H1 (cell line): ENCODE data around the gene PANK3. TPM values are rescaled to one million over a fixed set of nuclear protein-coding genes. Genes with fewer than 3 reads are reported as not detected.
"Not testable (repeated sequence)": the region's sequence is repeated elsewhere in the genome, so short reads cannot be mapped to it uniquely, and the experiment has no call there.

Experiments used
- CTCF ChIA-PET: fragments of 300-600 bp; sonication (Branson Sonifier 250); formaldehyde crosslinking; loops from one replicate; lab custom pipeline; 2021; ENCODE audit not compliant: partially characterized antibody; lab: Charles Lee
- POLR2A ChIA-PET: fragments of 300-600 bp; sonication (Branson Sonifier 250); formaldehyde crosslinking; loops from one replicate; lab custom pipeline; 2021; ENCODE audit warnings: inconsistent platforms; ENCODE audit not compliant: partially characterized antibody; lab: Charles Lee
- DNase-seq, 2 experiments: peaks; one replicate each; pipeline versions ENCODE4 v3.0.0 to v3.0.0-alpha.2; 2010 to 2022; ENCODE audit warnings: low spot score in 2 of 2, low read depth in 1 of 2, mixed read lengths in 1 of 2
- FAIRE-seq: peaks from 2 replicates; lab custom pipeline; 2011; peaks lifted over from hg19 to GRCh38; lab: Jason Lieb, UNC
- H2AFZ ChIP-seq: 2 replicates; pipeline ENCODE4 v1.8.1; 2012; ENCODE audit warnings: low read length, inconsistent platforms
- H2AK5ac ChIP-seq: 2 replicates; pipeline ENCODE4 v1.6.1; 2013; ENCODE audit warnings: low read depth, low read length
- H2BK120ac ChIP-seq: replicated peaks from 2 replicates; pipeline ENCODE3; 2013; ENCODE audit warnings: low read depth, low read length, inconsistent platforms
- H2BK12ac ChIP-seq: 2 replicates; pipeline ENCODE4 v1.6.1; 2013; ENCODE audit warnings: low read depth, low read length
- H2BK15ac ChIP-seq: 2 replicates; pipeline ENCODE4 v1.6.1; 2013; ENCODE audit warnings: low read length
- H2BK20ac ChIP-seq: 2 replicates; pipeline ENCODE4 v1.6.1; 2013; ENCODE audit warnings: low read length
- H2BK5ac ChIP-seq: 2 replicates; pipeline ENCODE4 v1.6.1; 2013; ENCODE audit warnings: low read depth, low read length
- H3K14ac ChIP-seq: 2 replicates; pipeline ENCODE4 v1.6.1; 2013; ENCODE audit warnings: inconsistent platforms; ENCODE audit not compliant: insufficient read length
- H3K18ac ChIP-seq: 2 replicates; pipeline ENCODE4 v1.6.1; 2013; ENCODE audit warnings: low read length; ENCODE audit errors: extremely low read depth
- H3K23ac ChIP-seq: 2 replicates; pipeline ENCODE4 v1.6.1; 2013; ENCODE audit warnings: inconsistent platforms; ENCODE audit not compliant: insufficient read length
- H3K23me2 ChIP-seq: 2 replicates; pipeline ENCODE4 v1.6.1; 2013; ENCODE audit warnings: low read depth, low read length
- H3K27ac ChIP-seq: 2 replicates; pipeline ENCODE4 v1.6.1; 2011; ENCODE audit warnings: low read depth, low read length, inconsistent platforms
- H3K27me3 ChIP-seq, 4 experiments: replicated peaks in 1 of 4; 1 replicate in 1 of 4; 2 replicates in 3 of 4; pipeline versions ENCODE4 v1.6.1 to v1.8.1; 2011 to 2013; ENCODE audit warnings: low read length in 3 of 4, mild to moderate bottlenecking in 3 of 4, inconsistent platforms in 2 of 4, mixed read lengths in 2 of 4, moderate library complexity in 1 of 4; ENCODE audit not compliant: control insufficient read depth in 3 of 4, insufficient read depth in 3 of 4; ENCODE audit errors: extremely low read depth in 1 of 4
- H3K36me3 ChIP-seq, 4 experiments: 2 replicates each; pipeline versions ENCODE4 v1.6.1 to v1.8.1; 2011 to 2013; ENCODE audit warnings: mild to moderate bottlenecking in 4 of 4, low read length in 3 of 4, moderate library complexity in 2 of 4, control low read depth in 1 of 4, inconsistent platforms in 1 of 4; ENCODE audit not compliant: insufficient read depth in 4 of 4, control insufficient read depth in 2 of 4
- H3K4ac ChIP-seq: replicated peaks from 2 replicates; pipeline ENCODE3; 2013; ENCODE audit warnings: low read length, low read depth, mixed read lengths, inconsistent platforms; ENCODE audit not compliant: insufficient read length
- H3K4me1 ChIP-seq, 4 experiments: replicated peaks in 1 of 4; 1 replicate in 1 of 4; 2 replicates in 3 of 4; pipeline versions ENCODE4 v1.6.1 to v1.8.1; 2011 to 2013; ENCODE audit warnings: low read length in 3 of 4, inconsistent platforms in 2 of 4, mixed read lengths in 1 of 4; ENCODE audit not compliant: insufficient read depth in 4 of 4, control insufficient read depth in 3 of 4
- H3K4me2 ChIP-seq, 2 experiments: 2 replicates each; pipeline versions ENCODE4 v1.6.1 to v1.8.1; 2011 to 2013; ENCODE audit warnings: low read depth in 2 of 2, low read length in 2 of 2, control low read depth in 1 of 2, inconsistent platforms in 1 of 2, mild to moderate bottlenecking in 1 of 2; ENCODE audit not compliant: insufficient read depth in 1 of 2
- H3K4me3 ChIP-seq, 4 experiments: fragments of 200-600, 300-600 bp in 1 of 4; sonication (generic), shearing (Covaris generic), sonication (Bioruptor Twin) in 1 of 4; 2 replicates each; pipeline versions ENCODE4 v1.5.1 to v1.8.1; 2011 to 2016; ENCODE audit warnings: low read length in 4 of 4, low read depth in 3 of 4, control low read depth in 2 of 4, inconsistent platforms in 2 of 4, mild to moderate bottlenecking in 2 of 4, mixed read lengths in 1 of 4, moderate library complexity in 1 of 4; ENCODE audit not compliant: insufficient read depth in 2 of 4; ENCODE audit errors: extremely low read depth in 1 of 4
- H3K56ac ChIP-seq: replicated peaks from 2 replicates; pipeline ENCODE3; 2013; ENCODE audit warnings: low read depth, mild to moderate bottlenecking, mixed read lengths, low read length, inconsistent platforms; ENCODE audit not compliant: insufficient read length
- H3K79me1 ChIP-seq: 2 replicates; pipeline ENCODE4 v1.6.1; 2013; ENCODE audit warnings: low read depth, low read length, control low read depth
- H3K79me2 ChIP-seq, 2 experiments: 2 replicates each; pipeline versions ENCODE4 v1.6.1 to v1.8.1; 2012 to 2013; ENCODE audit warnings: low read length in 2 of 2, mild to moderate bottlenecking in 2 of 2, inconsistent platforms in 1 of 2; ENCODE audit not compliant: insufficient read depth in 2 of 2, control insufficient read depth in 1 of 2
- H3K9ac ChIP-seq, 4 experiments: replicated peaks in 1 of 4; 1 replicate in 1 of 4; 2 replicates in 3 of 4; pipeline versions ENCODE4 v1.6.1 to v1.8.1; 2011 to 2013; ENCODE audit warnings: low read depth in 3 of 4, low read length in 3 of 4, control low read depth in 2 of 4, mild to moderate bottlenecking in 2 of 4, moderate library complexity in 2 of 4, inconsistent platforms in 1 of 4; ENCODE audit errors: extremely low read depth in 1 of 4
- H3K9me3 ChIP-seq, 2 experiments: 2 replicates each; pipeline versions ENCODE4 v1.6.1 to v1.8.1; 2012 to 2013; ENCODE audit warnings: mild to moderate bottlenecking in 2 of 2, moderate library complexity in 2 of 2, control low read depth in 1 of 2, inconsistent platforms in 1 of 2, low read depth in 1 of 2, low read length in 1 of 2, mixed read lengths in 1 of 2; ENCODE audit not compliant: insufficient read depth in 2 of 2
- H4K20me1 ChIP-seq, 2 experiments: replicated peaks in 1 of 2; 2 replicates each; pipeline versions ENCODE3 to v1.8.1; 2011 to 2013; ENCODE audit warnings: inconsistent platforms in 2 of 2, low read length in 2 of 2, mild to moderate bottlenecking in 1 of 2; ENCODE audit not compliant: insufficient read depth in 2 of 2, control insufficient read depth in 1 of 2
- H4K5ac ChIP-seq: 2 replicates; pipeline ENCODE4 v1.6.1; 2013; ENCODE audit warnings: low read length, low read depth, mixed read lengths, inconsistent platforms; ENCODE audit not compliant: insufficient read length
- H4K8ac ChIP-seq: 2 replicates; pipeline ENCODE4 v1.8.0; 2013; ENCODE audit warnings: mild to moderate bottlenecking, moderate library complexity, low read length, inconsistent platforms; ENCODE audit not compliant: insufficient read depth; ENCODE audit errors: extremely low read depth
- H4K91ac ChIP-seq: replicated peaks from 2 replicates; pipeline ENCODE3; 2013; ENCODE audit warnings: low read length, mixed read lengths, inconsistent platforms; ENCODE audit not compliant: insufficient read length
- RBBP5 ChIP-seq: IDR thresholded peaks from 2 replicates; pipeline ENCODE4 v1.7.1; 2012; ENCODE audit warnings: low read depth, mild to moderate bottlenecking, inconsistent platforms, low read length, moderate library complexity, borderline replicate concordance
- SIN3A ChIP-seq, 2 experiments: IDR thresholded peaks in 1 of 2; conservative IDR thresholded peaks in 1 of 2; 2 replicates each; pipeline ENCODE4 v1.6.1; 2011 to 2012; ENCODE audit warnings: low read length in 2 of 2, improper control_type of control experiment in 1 of 2, low read depth in 1 of 2, mild to moderate bottlenecking in 1 of 2
- WGBS, 2 experiments: shearing (Covaris generic) in 1 of 2; methylation state at CpG; one replicate each; pipeline versions ENCODE4 v1.1.6 to v1.1.7; 2013 to 2015; ENCODE audit warnings: low lambda C conversion rate in 2 of 2, mixed read lengths in 2 of 2, inconsistent platforms in 1 of 2, low coverage in 1 of 2, missing lambda C conversion rate in 1 of 2; ENCODE audit not compliant: insufficient replicate concordance in 2 of 2, insufficient coverage in 1 of 2, insufficient read length in 1 of 2; ENCODE audit errors: extremely low coverage in 1 of 2, missing lambda C conversion rate in 1 of 2; 5-methylcytosine and 5-hydroxymethylcytosine counted together
- polyA plus RNA-seq, 7 experiments: library from polyadenylated mRNA; depleted of rRNA in 3 of 7; stranded (reverse) in 5 of 7; unstranded in 2 of 7; fragments of >200 nt in 5 of 7; fragments of 200-250 nt in 2 of 7; gene quantifications; 1 replicate in 5 of 7; 2 replicates in 1 of 7; 4 replicates in 1 of 7; pipeline versions ENCODE4 v1.2.1 to v1.2.3, GENCODE V29; 2011 to 2013; ENCODE audit warnings: missing spikeins in 2 of 7, mixed read lengths in 2 of 7
- total RNA-seq: library from RNA; stranded (reverse); fragmentation: NEBNext Ultra II Directional; extraction: Animal tissue kit (Norgen Biotek cat#: 25700); gene quantifications from 2 replicates; pipeline ENCODE4 v1.2.1, GENCODE V29; 2021

The PANK3 gene
- total and polyA plus RNA-seq, 2 of the 8 experiments (the other 6 are each of a cell fraction or from before 2014, with no cell fraction given), result 8.6 to 101 TPM

DNA sequence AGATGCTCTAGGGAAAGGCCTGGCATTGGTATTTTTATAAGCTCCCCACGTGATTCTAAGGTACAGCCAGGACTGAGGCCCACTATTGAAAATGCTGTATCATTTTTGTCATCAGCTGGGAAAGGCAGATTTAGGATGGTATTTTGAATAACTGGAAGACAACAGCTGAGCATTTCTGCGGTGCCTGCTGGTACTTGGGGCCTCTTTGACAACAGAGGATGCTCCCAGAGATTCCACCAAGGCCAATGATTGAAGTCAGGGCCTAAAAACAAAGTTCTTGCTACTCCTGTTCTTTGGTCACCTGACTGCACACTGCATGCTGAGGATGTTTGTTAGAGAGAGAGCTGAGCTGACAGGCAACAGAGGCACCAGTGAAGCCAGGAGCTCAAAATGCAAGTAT, 42.0 kb downstream of the PANK3 start (continued):
- TF ChIP-seq SIN3A (conservative IDR thresholded peaks at IDR 0.05 in 1 of 2, IDR thresholded peaks at IDR 0.05 in 1 of 2; ENCODE audit: low read depth in 1 of 2, low read length in 2 of 2), result no peak
- no peak for TF ChIP-seq RBBP5

DNA sequence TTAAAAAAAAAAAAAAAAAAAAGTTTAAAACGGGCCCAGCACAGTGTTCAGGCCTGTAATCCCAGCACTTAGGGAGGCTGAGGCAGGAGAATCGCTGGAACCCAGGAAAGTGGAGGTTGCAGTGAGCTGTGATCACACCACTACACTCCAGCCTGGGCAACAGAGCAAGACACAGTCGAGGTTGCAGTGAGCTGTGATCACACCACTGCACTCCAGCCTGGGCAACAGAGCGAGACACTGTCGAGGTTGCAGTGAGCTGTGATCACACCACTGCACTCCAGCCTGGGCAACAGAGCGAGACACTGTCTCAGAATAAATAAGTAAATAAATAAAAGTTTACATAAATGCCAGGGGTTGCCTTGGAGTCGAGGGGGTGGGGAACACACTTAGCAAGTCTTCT, 44.8 kb downstream of the PANK3 start:
- not testable (repeated sequence) for H4K5ac ChIP-seq, H3K79me2 ChIP-seq, H3K23me2 ChIP-seq, H3K27ac ChIP-seq, H3K9ac ChIP-seq, H2BK20ac ChIP-seq, H2AK5ac ChIP-seq, H4K8ac ChIP-seq, H3K14ac ChIP-seq, H3K4me2 ChIP-seq, H2BK15ac ChIP-seq, H3K4ac ChIP-seq, H2BK12ac ChIP-seq, H4K20me1 ChIP-seq, H2AFZ ChIP-seq, H3K9me3 ChIP-seq, H3K56ac ChIP-seq, H3K18ac ChIP-seq, DNase-seq, H3K36me3 ChIP-seq, H3K79me1 ChIP-seq, H3K4me3 ChIP-seq, H3K23ac ChIP-seq, H4K91ac ChIP-seq, FAIRE-seq, H2BK5ac ChIP-seq, H2BK120ac ChIP-seq
- Histone ChIP-seq H3K4me1 (peaks cover 0 to 10% (median 8%) of the 10 kb centered on the region in 4 experiments; a peak in 6 of 7 replicates), H3K27me3 (peaks cover 4 to 12% (median 11%) of the 10 kb centered on the region in 4 experiments)
- ChIA-PET POLR2A (interaction anchor here (0.7 to 3.5 kb wide), 3 partner anchors 9 to 46 kb away, joined by 3 to 19 read pairs (median 4); no protein-coding TSS in a partner anchor), CTCF (interaction anchor here (1.3 kb wide), 1 partner anchor 1047 kb away, joined by 4 read pairs; no protein-coding TSS in a partner anchor)
- WGBS, 2 experiments, result 87% methylated on average over 7 of the region's 7 CpGs; no CpG with 5 or more reads in 1 of the 2 experiments
